Ishikawa (cell line): ENCODE measurements around the gene STAT5A.

Source experiments
- CEBPB ChIP-seq: IDR thresholded peaks from 2 replicates; pipeline ENCODE4 v1.6.1; 2012
- CREB1 ChIP-seq: IDR thresholded peaks from 2 replicates; pipeline ENCODE4 v1.6.1; 2012; ENCODE audit warnings: low read depth
- EGR1 ChIP-seq: IDR thresholded peaks from 2 replicates; pipeline ENCODE4 v1.6.1; 2012
- EP300 ChIP-seq: IDR thresholded peaks from 2 replicates; pipeline ENCODE4 v1.6.1; 2012; ENCODE audit warnings: borderline replicate concordance
- FOXM1 ChIP-seq: IDR thresholded peaks from 2 replicates; pipeline ENCODE4 v1.6.1; 2012; ENCODE audit warnings: low read depth, borderline replicate concordance
- MAX ChIP-seq: IDR thresholded peaks from 2 replicates; pipeline ENCODE4 v1.6.1; 2012
- NFIC ChIP-seq: IDR thresholded peaks from 2 replicates; pipeline ENCODE4 v1.6.1; 2012
- RAD21 ChIP-seq: IDR thresholded peaks from 2 replicates; pipeline ENCODE4 v1.6.1; 2012; ENCODE audit warnings: low read depth
- REST ChIP-seq: IDR thresholded peaks from 2 replicates; pipeline ENCODE4 v1.6.1; 2012; ENCODE audit warnings: low read depth, mild to moderate bottlenecking
- TAF1 ChIP-seq: IDR thresholded peaks from 2 replicates; pipeline ENCODE4 v1.6.1; 2012; ENCODE audit warnings: low read depth, mild to moderate bottlenecking
- TCF12 ChIP-seq: IDR thresholded peaks from 2 replicates; pipeline ENCODE4 v1.6.1; 2012; ENCODE audit warnings: low read depth
- TEAD4 ChIP-seq: IDR thresholded peaks from 2 replicates; pipeline ENCODE4 v1.6.1; 2012
- USF1 ChIP-seq: IDR thresholded peaks from 2 replicates; pipeline ENCODE4 v1.6.1; 2012
- YY1 ChIP-seq: IDR thresholded peaks from 2 replicates; pipeline ENCODE4 v1.6.1; 2012; ENCODE audit warnings: low read depth
- ZBTB7A ChIP-seq: IDR thresholded peaks from 2 replicates; pipeline ENCODE4 v1.6.1; 2012; ENCODE audit warnings: low read depth

STAT5A gene

GRCh38 chr17:42329025-42329976, 41.0 kb downstream of the STAT5A start:
- TF ChIP-seq TEAD4 (peak; percentile 27; the same call in 1 of the 2 replicates), YY1 (no peak), REST (no peak), EP300 (no peak)

GRCh38 chr17:42333053-42333452, 44.8 kb downstream of the STAT5A start:
- TF ChIP-seq YY1: no peak
- TF ChIP-seq NFIC: no peak
- no peak for TF ChIP-seq ZBTB7A
- TF ChIP-seq USF1: no peak
- no peak for TF ChIP-seq CEBPB

- TF ChIP-seq CEBPB (no peak), CREB1 (no peak), YY1 (no peak), MAX (no peak)
Measured at GRCh38 chr17:42334677-42335076, 46.4 kb downstream of the STAT5A start.

- TF ChIP-seq ZBTB7A: no peak
- no peak for TF ChIP-seq EGR1
- no peak for TF ChIP-seq TCF12
- TF ChIP-seq FOXM1: no peak
- TF ChIP-seq CEBPB: no peak
- TF ChIP-seq REST: no peak
- TF ChIP-seq USF1: no peak
- TF ChIP-seq NFIC: no peak
- TF ChIP-seq RAD21: no peak
- no peak for TF ChIP-seq CREB1
- no peak for TF ChIP-seq TAF1
- TF ChIP-seq EP300: no peak
- no peak for TF ChIP-seq YY1
- TF ChIP-seq MAX: no peak
- TF ChIP-seq TEAD4: no peak
Measured at GRCh38 chr17:42337442-42337841, 49.1 kb downstream of the STAT5A start.

- TF ChIP-seq USF1: no peak
- no peak for TF ChIP-seq EP300
- no peak for TF ChIP-seq CEBPB
- TF ChIP-seq TEAD4: no peak
- no peak for TF ChIP-seq FOXM1
- no peak for TF ChIP-seq YY1
- TF ChIP-seq ZBTB7A: no peak
- TF ChIP-seq CREB1: no peak
- TF ChIP-seq RAD21: no peak
- no peak for TF ChIP-seq MAX
- no peak for TF ChIP-seq NFIC
- no peak for TF ChIP-seq REST
- no peak for TF ChIP-seq TAF1
- no peak for TF ChIP-seq EGR1
- no peak for TF ChIP-seq TCF12
Measured at GRCh38 chr17:42338427-42338985, 50.2 kb downstream of the STAT5A start.
